GM19452 (cell line): ENCODE data around the gene TPCN1.

Source experiments
- ATAC-seq: cut with Tn5 transposase; IDR thresholded peaks from one replicate; pipeline ENCODE4 v1.9.1; 2021; ENCODE audit not compliant: unreplicated experiment

The TPCN1 gene

GRCh38 chr12:113221181-113221996, at the start of gene TPCN1:
TSS of gene TPCN1 (plus strand) at chr12:113221464. CDS start at chr12:113226853, 5,389 bp downstream.
- ATAC-seq: peak; percentile 92

- ATAC-seq: no peak
These were observed 49.7 kb upstream of the TPCN1 start for GRCh38 chr12:113171543-113171942.

- ATAC-seq: no peak
These were observed 49.1 kb upstream of the TPCN1 start for GRCh38 chr12:113172185-113172584.

GRCh38 chr12:113173081-113173698, 48.1 kb upstream of the TPCN1 start:
- ATAC-seq: peak; percentile 50

GRCh38 chr12:113174461-113175384, 46.5 kb upstream of the TPCN1 start:
- ATAC-seq: no peak

GRCh38 chr12:113179023-113179422, 42.2 kb upstream of the TPCN1 start:
- no peak for ATAC-seq

- ATAC-seq: no peak
These were observed 40.9 kb upstream of the TPCN1 start for GRCh38 chr12:113180333-113180732.

GRCh38 chr12:113181975-113182374, 39.3 kb upstream of the TPCN1 start:
- ATAC-seq: no peak

GRCh38 chr12:113183030-113183589, 38.2 kb upstream of the TPCN1 start:
- ATAC-seq: no peak

GRCh38 chr12:113184098-113184899, 37.0 kb upstream of the TPCN1 start:
- ATAC-seq: peak; percentile 60

- ATAC-seq: peak; percentile 83
These were observed 36.4 kb upstream of the TPCN1 start for GRCh38 chr12:113184900-113185179.

GRCh38 chr12:113185180-113186032, 35.9 kb upstream of the TPCN1 start, which contains the start of the genes DDX54 and RITA1:
TSS of gene DDX54 (minus strand) at chr12:113185478. CDS start at chr12:113185451, 27 bp downstream.
TSS of gene RITA1 (plus strand) at chr12:113185721. CDS start at chr12:113186747, 1,026 bp downstream.
- ATAC-seq: peak; percentile 44

- ATAC-seq: no peak
These were observed 35.3 kb upstream of the TPCN1 start for GRCh38 chr12:113186033-113186365.

- ATAC-seq: no peak
These were observed 34.5 kb upstream of the TPCN1 start for GRCh38 chr12:113186666-113187325.

GRCh38 chr12:113189361-113189760, 31.9 kb upstream of the TPCN1 start:
- no peak for ATAC-seq

GRCh38 chr12:113190761-113191160, 30.5 kb upstream of the TPCN1 start:
- ATAC-seq: no peak

GRCh38 chr12:113191227-113191626, 30.0 kb upstream of the TPCN1 start:
- no peak for ATAC-seq

GRCh38 chr12:113194971-113195391, 26.3 kb upstream of the TPCN1 start:
- no peak for ATAC-seq

- no peak for ATAC-seq
These were observed 25.7 kb upstream of the TPCN1 start for GRCh38 chr12:113195598-113195997.
